KBM-7 (cell line): ENCODE measurements around the gene ADPGK.
"Not testable (repeated sequence)": the region's sequence is repeated elsewhere in the genome, so short reads cannot be mapped to it uniquely, and the experiment has no call there.

Experiments
- DNase-seq: peaks from one replicate; pipeline ENCODE4 v3.0.0-alpha.2; 2015
- in situ Hi-C: fragments of 300-500 bp; cut with MboI; formaldehyde crosslinking; loops from 2 replicates; pipeline ENCODE4 v1.14.3; 2020; ENCODE audit warnings: low sequenced_read_pairs, low pct_unique_long_range_greater_than_20kb, mixed read lengths

The ADPGK gene

DNA sequence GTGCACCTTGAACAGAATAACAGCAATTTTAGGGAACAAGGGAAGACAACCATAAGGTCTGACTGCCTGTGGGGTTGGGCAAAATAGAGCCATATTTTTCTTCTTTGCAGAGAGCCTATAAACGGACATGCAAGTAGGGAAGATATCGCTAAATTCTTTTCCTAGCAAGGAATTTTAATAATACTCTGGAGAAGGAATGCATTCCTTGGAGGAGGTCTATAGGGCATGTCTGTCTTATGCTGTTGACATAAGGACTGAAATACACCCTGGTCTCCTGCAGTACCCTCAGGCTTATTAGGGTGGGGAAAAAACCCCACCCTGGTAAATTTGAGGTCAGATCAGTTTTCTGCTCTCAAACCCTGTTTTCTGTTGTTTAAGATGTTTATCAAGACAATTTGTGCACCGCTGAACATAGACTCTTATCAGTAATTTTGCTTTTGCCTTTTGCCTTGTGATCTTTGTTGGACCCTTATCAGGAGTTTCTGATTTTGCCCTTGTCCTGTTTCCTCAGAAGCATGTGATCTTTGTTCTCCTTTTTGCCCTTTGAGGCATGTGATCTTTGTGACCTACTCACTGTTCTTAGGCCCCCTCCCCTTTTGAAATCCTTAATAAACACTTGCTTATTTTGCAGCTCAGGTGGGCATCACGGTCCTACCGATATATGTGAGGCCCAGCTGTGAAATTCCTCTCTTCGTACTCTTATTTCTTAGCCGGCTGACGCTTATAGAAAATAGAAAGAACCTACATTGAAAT is 74.8 kb downstream of the ADPGK start:
- in situ Hi-C loops, DNase-seq: not testable (repeated sequence)

DNA sequence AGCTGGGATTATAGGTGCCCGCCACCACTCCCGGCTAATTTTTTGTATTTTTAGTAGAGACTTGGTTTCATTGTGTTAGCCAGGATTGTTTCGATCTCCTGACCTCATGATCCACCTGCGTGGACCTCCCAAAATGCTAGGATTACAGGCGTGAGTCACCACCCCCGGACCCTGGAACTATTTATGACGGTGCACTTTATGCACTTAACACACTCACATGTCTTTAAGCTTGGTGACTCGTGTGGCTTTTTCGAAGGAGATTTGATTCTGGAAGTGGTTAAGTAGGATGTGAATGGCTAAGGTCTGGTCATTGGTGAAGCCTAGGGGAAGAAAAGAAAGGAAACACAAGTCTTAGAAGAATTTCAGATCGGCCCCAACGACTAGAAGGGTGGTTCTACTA is 77.3 kb downstream of the ADPGK start:
- in situ Hi-C loops: no loop called here
- no peak for DNase-seq
